ENCODE results near the gene CPSF4L.
"Not testable (repeated sequence)": the region's sequence is repeated elsewhere in the genome, so short reads cannot be mapped to it uniquely, and the experiment has no call there.

The CPSF4L gene

DNA sequence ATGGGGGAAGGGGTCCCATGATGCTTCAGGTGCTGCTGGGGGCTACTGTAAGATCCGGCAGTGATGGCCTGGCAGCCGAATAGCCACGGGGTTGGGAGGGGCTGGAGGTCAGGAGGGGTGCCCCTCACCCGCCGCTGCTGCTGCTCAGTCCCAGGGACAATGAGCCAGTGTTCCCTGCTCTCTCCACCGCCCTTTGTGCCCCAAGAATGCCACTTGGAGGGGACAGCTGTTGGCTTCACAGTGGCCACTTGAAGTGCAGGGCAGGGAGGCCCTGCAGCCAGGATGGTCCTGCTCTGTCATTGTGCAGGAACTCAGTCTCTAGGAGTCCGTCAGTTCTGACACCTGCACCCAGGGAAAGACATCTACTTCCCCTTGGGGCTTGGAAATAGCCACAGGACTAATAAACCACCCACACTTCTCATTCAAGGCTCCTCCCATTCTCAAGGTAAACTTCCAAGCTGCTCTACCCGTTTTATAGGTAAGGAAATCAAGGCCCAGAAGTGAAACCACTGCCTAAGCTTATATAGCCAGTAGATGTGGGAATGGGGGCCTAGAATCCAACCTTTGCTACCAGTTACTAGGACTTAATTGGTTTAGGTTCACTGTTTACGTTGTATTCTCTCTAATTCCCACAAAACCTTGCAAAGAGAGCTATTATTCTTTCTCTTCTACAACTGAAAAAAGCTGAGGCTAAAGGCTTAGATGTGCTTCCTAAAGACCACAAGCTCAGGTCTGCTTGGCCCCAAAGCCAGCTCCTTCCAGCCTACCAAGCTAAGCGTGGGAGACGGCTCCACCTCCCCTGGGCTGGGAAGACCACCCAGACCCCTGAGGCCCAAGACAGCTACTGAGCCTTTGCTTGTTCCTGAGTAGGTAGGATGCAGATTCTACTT, 6.2 kb upstream of the CPSF4L start:
- no peak for FAIRE-seq

DNA sequence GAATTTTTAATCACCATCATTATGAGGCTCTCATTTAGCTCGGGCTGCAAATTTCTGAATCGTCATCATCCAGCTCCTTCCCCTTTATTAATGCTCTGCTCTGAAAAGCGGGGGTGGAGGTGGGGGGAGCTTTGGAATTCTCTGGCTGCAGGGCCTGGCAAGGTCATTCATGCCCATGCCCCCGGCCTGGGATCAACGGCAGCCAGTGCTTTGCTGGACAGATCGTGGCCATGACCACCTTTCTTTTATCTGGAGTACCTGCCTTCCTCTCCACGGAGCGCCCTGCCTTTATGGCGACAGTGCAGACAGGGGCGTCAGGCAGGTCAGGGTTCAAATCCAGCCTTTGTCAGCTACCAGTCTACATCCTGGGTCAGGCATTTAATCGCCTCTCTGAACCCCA, 5.1 kb upstream of the CPSF4L start:
- FAIRE-seq, result no peak

- FAIRE-seq, result no peak
Measured at GRCh38 chr17:73265646-73266640, 4.3 kb upstream of the CPSF4L start.

DNA sequence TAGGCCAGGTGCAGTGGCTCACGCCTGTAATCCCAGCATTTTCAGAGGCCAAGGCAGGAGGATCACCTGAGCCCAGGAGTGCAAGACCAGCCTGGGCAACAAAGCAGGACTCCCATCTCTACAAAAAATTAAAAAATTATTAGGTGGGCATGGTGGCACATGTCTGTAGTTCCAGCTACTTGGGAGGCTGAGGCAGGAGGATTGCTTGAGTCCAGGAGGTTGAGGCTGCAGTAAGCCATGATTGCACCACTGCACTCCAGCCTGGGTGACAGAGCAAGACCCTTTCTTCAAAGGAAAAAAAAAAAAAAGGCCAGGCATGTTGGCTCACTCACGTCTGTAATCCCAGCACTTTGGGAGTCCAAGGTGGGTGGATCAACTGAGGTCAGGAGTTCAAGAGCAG, 2.8 kb upstream of the CPSF4L start:
- FAIRE-seq, result not testable (repeated sequence)

DNA sequence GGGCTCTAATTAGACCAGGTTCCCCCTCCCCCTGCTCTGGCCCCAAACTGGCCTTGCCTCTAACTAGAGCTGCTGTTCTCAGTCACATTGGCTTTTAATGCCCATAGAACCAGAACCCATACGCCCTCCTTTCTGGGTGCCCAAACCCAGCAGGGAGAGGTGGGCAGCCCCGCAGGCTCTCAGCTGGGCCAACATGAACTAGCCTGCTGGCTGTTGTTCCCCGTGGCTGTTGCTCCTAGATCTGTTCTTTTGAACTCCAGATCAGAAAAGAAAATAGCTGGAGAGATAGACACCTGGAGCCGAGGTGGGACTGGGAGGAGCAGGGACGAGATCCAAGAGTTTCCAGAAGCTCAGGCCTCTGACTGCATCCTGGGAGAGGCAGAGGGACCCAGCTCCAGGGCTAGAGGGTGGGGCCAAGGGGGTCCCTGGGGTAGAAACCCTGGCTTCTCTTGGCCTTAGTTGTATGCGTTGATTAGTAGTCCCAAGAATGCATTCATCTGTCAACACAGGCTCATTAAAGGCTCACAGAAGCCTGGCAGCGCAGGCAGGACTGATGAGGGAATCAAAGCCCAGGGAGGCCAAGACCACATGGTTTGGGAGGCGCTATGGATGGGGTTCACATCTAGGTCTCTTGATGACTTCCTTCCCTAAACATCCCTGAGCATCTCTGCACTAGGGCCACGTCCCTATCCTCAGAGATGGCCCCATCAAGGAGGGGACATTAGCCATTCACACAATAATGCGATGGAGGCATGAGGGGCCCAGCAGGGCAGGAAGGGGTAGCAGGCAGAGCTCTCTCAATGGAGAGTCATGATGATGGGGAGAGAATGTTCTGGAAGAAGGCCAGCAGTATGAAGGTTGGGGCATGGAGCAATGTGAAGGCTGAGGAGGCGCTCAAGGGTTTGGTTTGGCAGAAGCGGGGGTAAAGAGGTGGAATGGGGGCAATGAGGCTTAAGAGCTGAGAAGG, 1.3 kb upstream of the CPSF4L start:
- FAIRE-seq, result no peak

DNA sequence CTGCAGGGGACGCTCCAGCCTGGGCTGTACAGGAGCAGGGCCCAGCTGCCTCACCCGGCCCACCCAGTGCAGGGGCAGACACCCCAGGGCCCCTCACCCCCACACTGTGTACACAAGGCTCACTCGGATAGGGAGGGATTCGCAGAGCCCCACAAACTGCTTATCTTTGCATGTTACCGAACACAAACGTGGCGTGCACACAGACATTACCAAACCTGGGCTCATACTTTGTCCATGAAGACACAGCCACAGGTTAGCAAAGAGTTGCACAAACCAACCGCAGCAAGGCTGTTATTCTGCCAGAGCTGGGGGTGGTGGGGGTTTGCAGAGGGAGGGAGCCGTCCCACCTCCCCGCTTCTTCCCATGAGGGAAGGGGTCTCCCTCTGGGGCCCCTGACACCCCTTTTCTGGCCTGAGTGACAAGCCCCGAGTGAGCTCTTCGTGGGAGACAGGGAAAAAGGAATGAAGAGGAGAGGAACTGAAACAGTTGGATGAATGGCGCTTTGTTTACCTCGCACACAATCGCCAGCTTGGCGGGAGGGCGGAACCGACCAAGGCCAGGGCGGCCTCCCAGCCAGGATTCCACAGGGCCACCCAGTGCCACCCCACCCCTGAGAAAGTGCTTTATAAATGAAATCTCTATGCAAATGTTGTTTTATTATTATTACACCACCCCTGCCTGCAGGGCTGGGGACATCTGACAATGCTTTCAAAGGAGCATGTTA, 434 bp upstream of the CPSF4L start:
- FAIRE-seq, result no peak

GRCh38 chr17:73257516-73257915, 4.2 kb downstream of the CPSF4L start:
- FAIRE-seq, result no peak

GRCh38 chr17:73256220-73256619, 5.5 kb downstream of the CPSF4L start:
- FAIRE-seq, result no peak

GRCh38 chr17:73255671-73256181, 6.0 kb downstream of the CPSF4L start:
- no peak for FAIRE-seq

GRCh38 chr17:73251871-73252270, 9.8 kb downstream of the CPSF4L start:
- no peak for FAIRE-seq

DNA sequence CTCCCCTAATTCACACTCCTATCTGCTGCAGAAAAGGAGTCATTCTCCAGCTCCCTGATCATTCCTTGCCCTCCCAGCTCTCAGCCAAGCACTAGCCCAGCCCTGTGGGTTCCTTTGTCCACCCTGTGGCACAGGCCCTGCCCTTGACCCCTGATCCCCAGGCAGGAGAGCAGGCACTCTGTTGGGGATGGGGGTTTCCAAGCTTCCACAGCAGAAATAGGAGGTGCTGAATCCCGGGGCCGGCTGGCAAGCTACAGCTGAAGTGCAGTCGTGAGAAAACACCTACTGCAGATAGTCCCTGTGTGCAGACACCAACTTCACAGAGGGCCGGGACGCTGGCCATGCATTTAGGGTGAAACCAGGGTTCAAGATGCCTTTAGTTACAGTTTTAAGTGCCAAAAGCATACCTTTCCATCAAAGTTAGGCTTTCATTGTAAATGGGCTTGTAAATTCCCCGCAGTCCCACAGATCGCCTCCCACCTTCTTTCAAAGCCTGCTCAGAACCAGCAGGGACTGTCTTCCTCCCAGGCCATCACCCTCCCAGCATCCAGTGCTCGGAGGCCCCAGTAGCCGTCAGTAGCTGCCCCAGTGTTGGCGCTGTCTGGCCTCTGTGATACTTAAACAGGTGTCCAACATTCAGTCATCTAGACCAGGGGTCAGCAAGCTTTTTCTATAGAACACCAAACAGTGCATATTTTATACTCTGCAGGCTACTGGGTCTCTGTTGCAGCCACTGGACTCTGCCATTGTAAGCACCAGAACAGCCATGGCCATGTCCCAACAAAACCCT, 10.6 kb downstream of the CPSF4L start:
- FAIRE-seq, result no peak

- FAIRE-seq, result no peak
Measured at GRCh38 chr17:73249700-73250099, 12.0 kb downstream of the CPSF4L start.

- FAIRE-seq, result no peak
Measured at GRCh38 chr17:73248532-73248931, 13.1 kb downstream of the CPSF4L start.

- FAIRE-seq, result no peak
Measured at GRCh38 chr17:73247726-73248125, 14.0 kb downstream of the CPSF4L start.

GRCh38 chr17:73240561-73240960, 21.1 kb downstream of the CPSF4L start:
- no peak for FAIRE-seq

- FAIRE-seq, result no peak
Measured at GRCh38 chr17:73237714-73238113, 24.0 kb downstream of the CPSF4L start.

GRCh38 chr17:73234736-73235135, 26.9 kb downstream of the CPSF4L start:
- FAIRE-seq, result no peak

DNA sequence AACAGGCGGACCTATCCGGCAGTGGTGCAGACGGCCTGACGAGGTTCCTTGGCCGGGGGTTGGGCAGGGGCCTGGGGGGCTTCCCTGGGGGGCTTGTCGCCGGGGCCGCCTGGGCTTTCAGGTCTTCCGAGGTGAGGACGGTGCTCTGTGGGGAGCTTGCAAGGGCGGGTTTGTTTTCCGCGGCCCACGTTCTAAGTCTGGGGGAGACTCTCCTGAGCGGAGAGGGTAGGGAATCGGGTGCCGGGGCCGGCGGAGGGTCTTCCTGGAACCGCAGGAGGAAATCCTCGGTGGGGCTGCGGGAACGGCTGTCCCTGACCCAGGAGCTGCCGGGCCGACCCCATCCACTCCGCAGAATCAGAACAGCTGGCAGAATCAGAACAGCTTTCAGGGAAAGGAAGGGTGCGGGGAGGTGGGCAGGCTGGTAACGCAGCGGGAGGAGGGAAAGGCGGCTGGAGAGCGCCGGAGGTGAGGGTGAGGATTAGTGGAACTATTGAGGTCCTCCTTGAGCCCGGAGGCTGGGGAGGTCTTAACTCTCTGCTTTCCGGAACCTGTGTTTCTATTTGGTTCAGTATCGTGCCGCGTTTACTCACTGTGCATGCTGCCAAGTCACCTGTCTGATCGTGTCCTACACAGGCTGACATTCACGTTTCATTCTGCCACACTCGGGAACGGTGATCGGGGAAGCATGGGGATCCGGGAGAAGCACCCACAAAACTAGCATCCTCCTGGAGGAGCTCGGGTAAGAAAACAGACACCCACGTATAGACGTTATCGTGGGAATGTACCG, 28.9 kb downstream of the CPSF4L start:
- FAIRE-seq, result no peak

GRCh38 chr17:73231841-73232586, 29.7 kb downstream of the CPSF4L start:
- no peak for FAIRE-seq

All from colon (tissue), 2 donors.